ENCODE data around the gene NCAPD2. TPM values are rescaled to one million over a fixed set of nuclear protein-coding genes. Genes with fewer than 3 reads are reported as not detected.

The NCAPD2 gene
- polyA plus RNA-seq, 3 donors = 6.2 to 15.0 (median 8.3) TPM

DNA sequence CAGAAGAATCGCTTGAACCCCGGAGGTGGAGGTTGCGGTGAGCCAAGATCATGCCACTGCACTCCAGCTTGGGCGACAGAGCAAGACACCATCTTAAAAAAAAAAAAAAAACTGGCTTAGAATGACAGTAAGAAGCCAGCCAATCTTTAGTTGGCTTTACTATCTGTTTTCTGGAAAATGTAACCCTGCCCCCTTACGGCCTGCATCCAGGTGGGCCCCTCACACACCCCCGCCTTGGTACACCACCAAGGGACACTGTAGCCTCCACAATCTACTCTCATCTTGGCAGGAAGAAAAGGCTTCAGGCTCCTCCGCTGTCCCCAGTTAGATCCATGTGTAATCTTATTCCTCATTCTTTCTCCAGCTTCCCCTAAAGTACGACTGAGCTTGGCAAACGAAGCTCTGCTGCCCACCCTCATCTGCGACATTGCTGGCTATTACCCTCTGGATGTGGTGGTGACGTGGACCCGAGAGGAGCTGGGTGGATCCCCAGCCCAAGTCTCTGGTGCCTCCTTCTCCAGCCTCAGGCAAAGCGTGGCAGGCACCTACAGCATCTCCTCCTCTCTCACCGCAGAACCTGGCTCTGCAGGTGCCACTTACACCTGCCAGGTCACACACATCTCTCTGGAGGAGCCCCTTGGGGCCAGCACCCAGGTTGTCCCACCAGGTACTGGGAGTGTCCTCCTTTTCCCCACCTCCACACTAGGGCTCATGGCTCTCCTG is 35.5 kb upstream of the NCAPD2 start:
- Histone ChIP-seq H3K27me3 (ENCODE audit: control insufficient read depth in 2 of 2, insufficient read depth in 2 of 2, low read length in 2 of 2) (no peaks in the 10 kb centered on the region), H3K27ac (ENCODE audit: low read depth in 1 of 2, low read length in 2 of 2) (no peak overlapping the region), H3K9me3 (replicated peaks in 1 of 2; ENCODE audit: control insufficient read depth in 1 of 2, insufficient read depth in 1 of 2, low read length in 2 of 2) (no peaks in the 10 kb centered on the region), H3K4me2 (replicated peaks; ENCODE audit: extremely low read depth, low read length, poor library complexity, severe bottlenecking) (no peak overlapping the region), H3K4me1 (ENCODE audit: control insufficient read depth in 1 of 2, insufficient read depth in 2 of 2, low read length in 2 of 2) (peaks cover 45 to 47% of the 10 kb centered on the region in 2 donors), H4K20me1 (ENCODE audit: insufficient read depth, low read length) (peaks cover 4% of the 10 kb centered on the region), H3K36me3 (replicated peaks in 1 of 2; ENCODE audit: control insufficient read depth in 1 of 2, insufficient read depth in 2 of 2, low read length in 2 of 2) (peaks cover 45 to 73% of the 10 kb centered on the region in 2 donors), H3K9ac (ENCODE audit: insufficient read depth, low read length, poor library complexity, severe bottlenecking) (no peak overlapping the region), H2AFZ (ENCODE audit: insufficient read depth, low read depth, low read length, poor library complexity, severe bottlenecking) (no peak overlapping the region), H3K4me3 (replicated peaks in 1 of 3; ENCODE audit: low read depth in 2 of 3, low read length in 3 of 3) (no peak overlapping the region), H3K79me2 (ENCODE audit: insufficient read depth, low read length) (peaks cover 17% of the 10 kb centered on the region)
- DNase-seq = no peak
- Mint-ChIP-seq H3K27ac (peak overlapping the region in 3 of 7 donors; percentile 35 to 82 (median 58)), H3K36me3 (peaks cover 67 to 83% of the 10 kb centered on the region in 2 donors), H3K9me3 (no peaks in the 10 kb centered on the region), H3K27me3 (ENCODE audit: low read depth in 3 of 3) (peaks cover 0 to 2% (median 0%) of the 10 kb centered on the region in 3 donors), H3K4me3 (no peak overlapping the region), H3K4me1 (peaks cover 50% of the 10 kb centered on the region)
- 97% methylated on average over 11 of the region's 14 CpGs for WGBS (ENCODE audit: insufficient coverage)
- TF ChIP-seq, protein P1, sequence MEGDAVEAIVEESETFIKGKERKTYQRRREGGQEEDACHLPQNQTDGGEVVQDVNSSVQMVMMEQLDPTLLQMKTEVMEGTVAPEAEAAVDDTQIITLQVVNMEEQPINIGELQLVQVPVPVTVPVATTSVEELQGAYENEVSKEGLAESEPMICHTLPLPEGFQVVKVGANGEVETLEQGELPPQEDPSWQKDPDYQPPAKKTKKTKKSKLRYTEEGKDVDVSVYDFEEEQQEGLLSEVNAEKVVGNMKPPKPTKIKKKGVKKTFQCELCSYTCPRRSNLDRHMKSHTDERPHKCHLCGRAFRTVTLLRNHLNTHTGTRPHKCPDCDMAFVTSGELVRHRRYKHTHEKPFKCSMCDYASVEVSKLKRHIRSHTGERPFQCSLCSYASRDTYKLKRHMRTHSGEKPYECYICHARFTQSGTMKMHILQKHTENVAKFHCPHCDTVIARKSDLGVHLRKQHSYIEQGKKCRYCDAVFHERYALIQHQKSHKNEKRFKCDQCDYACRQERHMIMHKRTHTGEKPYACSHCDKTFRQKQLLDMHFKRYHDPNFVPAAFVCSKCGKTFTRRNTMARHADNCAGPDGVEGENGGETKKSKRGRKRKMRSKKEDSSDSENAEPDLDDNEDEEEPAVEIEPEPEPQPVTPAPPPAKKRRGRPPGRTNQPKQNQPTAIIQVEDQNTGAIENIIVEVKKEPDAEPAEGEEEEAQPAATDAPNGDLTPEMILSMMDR (IDR thresholded peaks at IDR 0.05) = no peak
- intact Hi-C loops (cut with micrococcal nuclease) = no loop called here

- 100% methylated on average over 2 of the region's 2 CpGs for WGBS (ENCODE audit: insufficient coverage)
- peak overlapping the region in 3 of 7 donors; percentile 35 to 82 (median 58) for H3K27ac Mint-ChIP-seq
Measured at GRCh38 chr12:6459004-6459337, 34.9 kb upstream of the NCAPD2 start.

More at GRCh38 chr12:6459004-6459337, 34.9 kb upstream of the NCAPD2 start:
- Histone ChIP-seq H2AFZ (ENCODE audit: insufficient read depth, low read depth, low read length, poor library complexity, severe bottlenecking) (no peak overlapping the region), H3K4me2 (replicated peaks; ENCODE audit: extremely low read depth, low read length, poor library complexity, severe bottlenecking) (no peak overlapping the region), H3K79me2 (ENCODE audit: insufficient read depth, low read length) (peaks cover 14% of the 10 kb centered on the region), H3K27me3 (ENCODE audit: control insufficient read depth in 2 of 2, insufficient read depth in 2 of 2, low read length in 2 of 2) (no peaks in the 10 kb centered on the region), H3K36me3 (replicated peaks in 1 of 2; ENCODE audit: control insufficient read depth in 1 of 2, insufficient read depth in 2 of 2, low read length in 2 of 2) (peaks cover 45 to 73% of the 10 kb centered on the region in 2 donors), H3K9ac (ENCODE audit: insufficient read depth, low read length, poor library complexity, severe bottlenecking) (no peak overlapping the region), H3K4me3 (replicated peaks in 1 of 3; ENCODE audit: low read depth in 2 of 3, low read length in 3 of 3) (no peak overlapping the region), H3K27ac (ENCODE audit: low read depth in 1 of 2, low read length in 2 of 2) (no peak overlapping the region), H3K9me3 (replicated peaks in 1 of 2; ENCODE audit: control insufficient read depth in 1 of 2, insufficient read depth in 1 of 2, low read length in 2 of 2) (no peaks in the 10 kb centered on the region), H3K4me1 (ENCODE audit: control insufficient read depth in 1 of 2, insufficient read depth in 2 of 2, low read length in 2 of 2) (peaks cover 50 to 52% of the 10 kb centered on the region in 2 donors), H4K20me1 (ENCODE audit: insufficient read depth, low read length) (peaks cover 4% of the 10 kb centered on the region)
- H3K4me1 Mint-ChIP-seq = peaks cover 52% of the 10 kb centered on the region
- DNase-seq = no peak
- H3K27me3 Mint-ChIP-seq (ENCODE audit: low read depth in 3 of 3) = peaks cover 0 to 2% (median 0%) of the 10 kb centered on the region in 3 donors
- H3K9me3 Mint-ChIP-seq = no peaks in the 10 kb centered on the region
- TF ChIP-seq, protein P1 (IDR thresholded peaks at IDR 0.05) = no peak
- H3K4me3 Mint-ChIP-seq = no peak overlapping the region
- intact Hi-C loops (cut with micrococcal nuclease) = no loop called here
- H3K36me3 Mint-ChIP-seq = peaks cover 67 to 83% of the 10 kb centered on the region in 2 donors

Data from CD14-positive monocyte (primary cell).